ENCODE measurements around the gene DCUN1D2. TPM values are rescaled to one million over a fixed set of nuclear protein-coding genes. Genes with fewer than 3 reads are reported as not detected.

The DCUN1D2 gene
- total and polyA plus RNA-seq, 10 of the 15 experiments (the other 5 are each of a cell fraction or from before 2014, with no cell fraction given): 2.5 to 23.6 (median 9.3) TPM

DNA sequence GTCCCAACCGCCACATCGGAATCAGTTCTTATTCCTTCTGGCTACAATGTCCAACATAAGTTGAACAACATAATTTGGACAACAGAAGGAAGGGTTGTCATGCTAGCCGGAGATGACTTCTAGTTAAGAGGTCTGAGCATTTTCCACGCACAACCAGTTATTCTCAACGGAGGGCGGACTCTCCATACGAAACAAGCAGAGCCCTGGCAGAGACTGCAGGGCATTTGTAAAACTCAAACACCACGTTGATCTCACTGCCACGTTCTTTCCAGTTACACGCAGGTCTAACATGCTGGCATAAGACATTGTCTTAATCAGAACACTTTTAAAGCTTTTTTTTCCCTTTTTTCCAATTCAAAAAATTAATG is 38.3 kb upstream of the DCUN1D2 start:
- no peak overlapping the region for H3K4me3 ChIP-seq
- over 99% methylated on average over 10 of the region's 10 CpGs for WGBS (ENCODE audit: insufficient coverage, insufficient replicate concordance, low lambda C conversion rate, missing lambda C conversion rate)
- no peak overlapping the region for H3K27ac ChIP-seq (ENCODE audit: control insufficient read depth, insufficient read depth)
- no peak overlapping the region for H2AFZ ChIP-seq (ENCODE audit: control insufficient read depth, low read depth, low read length)
- ATAC-seq (no peak), DNase-seq (ENCODE audit: low read depth, low spot score) (no peak), FAIRE-seq (no peak)
- no peak for TF ChIP-seq FOXM1 (IDR thresholded peaks at IDR 0.05; ENCODE audit: low read depth, low read length)
- TF ChIP-seq CHD2 (IDR thresholded peaks at IDR 0.05; ENCODE audit: borderline replicate concordance, low read depth, low read length): no peak
- TF ChIP-seq SMAD5 (IDR thresholded peaks at IDR 0.05; ENCODE audit: low read depth): no peak
- TF ChIP-seq BCL11A (IDR thresholded peaks at IDR 0.05; ENCODE audit: low read depth, low read length): no peak
- TF ChIP-seq NR2F1 (conservative IDR thresholded peaks at IDR 0.05): no peak
- TF ChIP-seq NFIC (IDR thresholded peaks at IDR 0.05; ENCODE audit: low read depth, low read length): no peak
- TF ChIP-seq TARDBP (IDR thresholded peaks at IDR 0.05; ENCODE audit: borderline replicate concordance): no peak
- no peak for TF ChIP-seq PML (IDR thresholded peaks at IDR 0.05; ENCODE audit: low read length)
- TF ChIP-seq NFXL1 (IDR thresholded peaks at IDR 0.05; ENCODE audit: borderline replicate concordance): no peak
- TF ChIP-seq ATF7 (IDR thresholded peaks at IDR 0.05; ENCODE audit: low read depth): no peak
- TF ChIP-seq, protein P1, sequence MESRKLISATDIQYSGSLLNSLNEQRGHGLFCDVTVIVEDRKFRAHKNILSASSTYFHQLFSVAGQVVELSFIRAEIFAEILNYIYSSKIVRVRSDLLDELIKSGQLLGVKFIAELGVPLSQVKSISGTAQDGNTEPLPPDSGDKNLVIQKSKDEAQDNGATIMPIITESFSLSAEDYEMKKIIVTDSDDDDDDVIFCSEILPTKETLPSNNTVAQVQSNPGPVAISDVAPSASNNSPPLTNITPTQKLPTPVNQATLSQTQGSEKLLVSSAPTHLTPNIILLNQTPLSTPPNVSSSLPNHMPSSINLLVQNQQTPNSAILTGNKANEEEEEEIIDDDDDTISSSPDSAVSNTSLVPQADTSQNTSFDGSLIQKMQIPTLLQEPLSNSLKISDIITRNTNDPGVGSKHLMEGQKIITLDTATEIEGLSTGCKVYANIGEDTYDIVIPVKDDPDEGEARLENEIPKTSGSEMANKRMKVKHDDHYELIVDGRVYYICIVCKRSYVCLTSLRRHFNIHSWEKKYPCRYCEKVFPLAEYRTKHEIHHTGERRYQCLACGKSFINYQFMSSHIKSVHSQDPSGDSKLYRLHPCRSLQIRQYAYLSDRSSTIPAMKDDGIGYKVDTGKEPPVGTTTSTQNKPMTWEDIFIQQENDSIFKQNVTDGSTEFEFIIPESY (IDR thresholded peaks at IDR 0.05): no peak
- no peak for TF ChIP-seq SUPT20H (IDR thresholded peaks at IDR 0.05; ENCODE audit: borderline replicate concordance, control insufficient read depth, low read depth, low read length)
- no peak for TF ChIP-seq SREBF2 (IDR thresholded peaks at IDR 0.05; ENCODE audit: low read length)
- TF ChIP-seq TBL1XR1 (IDR thresholded peaks at IDR 0.05; ENCODE audit: low read depth, low read length): no peak
- no peak for TF ChIP-seq POLR2A (IDR thresholded peaks at IDR 0.05; ENCODE audit: low read depth, low read length)
- no peak for TF ChIP-seq MEF2B (IDR thresholded peaks at IDR 0.05; ENCODE audit: partially characterized antibody, poor library complexity, severe bottlenecking)
- no peak for TF ChIP-seq TCF12 (IDR thresholded peaks at IDR 0.05; ENCODE audit: low read depth, low read length)
- no peak for TF ChIP-seq SPI1 (IDR thresholded peaks at IDR 0.05; ENCODE audit: borderline replicate concordance, insufficient read depth, low read depth, low read length)
- CTCF ChIA-PET: interaction anchor here (0.5 kb wide), 1 partner anchor 34 kb away, joined by 3 read pairs; no protein-coding TSS in a partner anchor
- H3K79me2 ChIP-seq (ENCODE audit: control insufficient read depth, insufficient read depth, low read length): no peaks in the 10 kb centered on the region
- POLR2A ChIA-PET: no interaction called here
- H3K4me2 ChIP-seq (ENCODE audit: control insufficient read depth, insufficient read depth): no peak overlapping the region
- no peaks in the 10 kb centered on the region for H3K9me3 ChIP-seq (replicated peaks; ENCODE audit: control insufficient read depth, insufficient read depth, low read length)
- H4K20me1 ChIP-seq (ENCODE audit: control insufficient read depth, insufficient read depth): no peaks in the 10 kb centered on the region
- no peaks in the 10 kb centered on the region for H3K27me3 ChIP-seq (replicated peaks in 1 of 2; ENCODE audit: control insufficient read depth in 2 of 2, insufficient read depth in 2 of 2, low read length in 1 of 2)
- no peak overlapping the region for H3K9ac ChIP-seq (ENCODE audit: control insufficient read depth, insufficient read depth, low read length)
- SMC1A ChIA-PET (ENCODE audit: uncharacterized antibody, unreplicated experiment): no interaction called here
- BruUV-seq (replicated peaks): no TSS peak
- H3K36me3 ChIP-seq (ENCODE audit: control insufficient read depth in 2 of 2, insufficient read depth in 2 of 2, low read length in 1 of 2): peaks cover 3 to 4% of the 10 kb centered on the region in 2 experiments; a peak in 2 of 4 replicates
- RAD21 ChIA-PET (ENCODE audit: unreplicated experiment): no interaction called here
- no peaks in the 10 kb centered on the region for H3K4me1 ChIP-seq (ENCODE audit: control insufficient read depth, insufficient read depth, low read length)
- in situ Hi-C loops (cut with MboI) (no loop called here), intact Hi-C loops (cut with micrococcal nuclease; ENCODE audit: unreplicated experiment) (no loop called here)
